ENCODE data around the gene UTF1. TPM values are rescaled to one million over a fixed set of nuclear protein-coding genes. Genes with fewer than 3 reads are reported as not detected.

The UTF1 gene
- total RNA-seq, 1 donor from 2014 or later: not detected

GRCh38 chr10:133224756-133225372, 5.2 kb upstream of the UTF1 start:
- Mint-ChIP-seq H3K36me3 (no peaks in the 10 kb centered on the region), H3K9me3 (peaks cover 7% of the 10 kb centered on the region), H3K27me3 (ENCODE audit: insufficient read depth, low read depth) (peaks cover 42% of the 10 kb centered on the region), H3K4me1 (peaks cover 12% of the 10 kb centered on the region), H3K4me3 (no peak overlapping the region), H3K27ac (no peak overlapping the region)
- Histone ChIP-seq H3K9ac (no peak overlapping the region), H2AFZ (replicated peaks) (no peak overlapping the region), H3K4me1 (peaks cover 7% of the 10 kb centered on the region), H4K20me1 (ENCODE audit: low read depth) (no peaks in the 10 kb centered on the region), H3K79me2 (ENCODE audit: low read depth) (no peaks in the 10 kb centered on the region), H3K27me3 (peaks cover 45% of the 10 kb centered on the region), H3K36me3 (no peaks in the 10 kb centered on the region), H3F3A (ENCODE audit: low read depth) (peaks cover 9% of the 10 kb centered on the region), H3K4me3 (no peak overlapping the region), H3K4me2 (no peak overlapping the region), H3K27ac (no peak overlapping the region), H3K9me3 (ENCODE audit: low read depth) (no peaks in the 10 kb centered on the region)
- no peak for TF ChIP-seq EZH2 (IDR thresholded peaks at IDR 0.05)
- no peak for TF ChIP-seq EZH2phosphoT487 (IDR thresholded peaks at IDR 0.05)
- no peak for TF ChIP-seq CTCF (IDR thresholded peaks at IDR 0.05)
- DNase-seq (ENCODE audit: low spot score): no peak

GRCh38 chr10:133225707-133226191, 4.3 kb upstream of the UTF1 start:
- Histone ChIP-seq H3K4me3 (no peak overlapping the region), H3K36me3 (no peaks in the 10 kb centered on the region), H3K27me3 (peaks cover 51% of the 10 kb centered on the region), H3K4me1 (peaks cover 7% of the 10 kb centered on the region), H3K79me2 (ENCODE audit: low read depth) (no peaks in the 10 kb centered on the region), H3F3A (ENCODE audit: low read depth) (peaks cover 8% of the 10 kb centered on the region), H2AFZ (replicated peaks) (no peak overlapping the region), H4K20me1 (ENCODE audit: low read depth) (no peaks in the 10 kb centered on the region), H3K4me2 (no peak overlapping the region), H3K9me3 (ENCODE audit: low read depth) (no peaks in the 10 kb centered on the region), H3K27ac (no peak overlapping the region), H3K9ac (no peak overlapping the region)
- Mint-ChIP-seq H3K9me3 (peaks cover 7% of the 10 kb centered on the region), H3K27me3 (ENCODE audit: insufficient read depth, low read depth) (peaks cover 41% of the 10 kb centered on the region), H3K27ac (peak overlapping the region; percentile 76), H3K4me1 (peaks cover 12% of the 10 kb centered on the region), H3K4me3 (peak overlapping the region; percentile 43), H3K36me3 (no peaks in the 10 kb centered on the region)
- TF ChIP-seq EZH2 (IDR thresholded peaks at IDR 0.05): no peak
- no peak for DNase-seq (ENCODE audit: low spot score)

GRCh38 chr10:133226251-133226808, 3.7 kb upstream of the UTF1 start:
- Histone ChIP-seq H3K4me2 (no peak overlapping the region), H2AFZ (replicated peaks) (no peak overlapping the region), H3K36me3 (no peaks in the 10 kb centered on the region), H3K27ac (no peak overlapping the region), H3F3A (ENCODE audit: low read depth) (peaks cover 8% of the 10 kb centered on the region), H3K27me3 (peaks cover 52% of the 10 kb centered on the region), H3K9ac (no peak overlapping the region), H3K79me2 (ENCODE audit: low read depth) (no peaks in the 10 kb centered on the region), H4K20me1 (ENCODE audit: low read depth) (peaks cover 3% of the 10 kb centered on the region), H3K4me3 (no peak overlapping the region), H3K4me1 (peaks cover 9% of the 10 kb centered on the region), H3K9me3 (ENCODE audit: low read depth) (no peaks in the 10 kb centered on the region)
- peaks cover 7% of the 10 kb centered on the region for H3K9me3 Mint-ChIP-seq
- peak overlapping the region; percentile 43 for H3K4me3 Mint-ChIP-seq
- peaks cover 13% of the 10 kb centered on the region for H3K4me1 Mint-ChIP-seq
- no peak for DNase-seq (ENCODE audit: low spot score)
- H3K27me3 Mint-ChIP-seq (ENCODE audit: insufficient read depth, low read depth): peaks cover 39% of the 10 kb centered on the region
- no peaks in the 10 kb centered on the region for H3K36me3 Mint-ChIP-seq
- H3K27ac Mint-ChIP-seq: peak overlapping the region; percentile 76
- no peak for TF ChIP-seq EZH2 (IDR thresholded peaks at IDR 0.05)
- no peak for TF ChIP-seq EZH2phosphoT487 (IDR thresholded peaks at IDR 0.05)
- peak; percentile 8 for TF ChIP-seq CTCF (IDR thresholded peaks at IDR 0.05)

GRCh38 chr10:133227256-133227655, 2.8 kb upstream of the UTF1 start:
- no peak overlapping the region for H3K27ac ChIP-seq
- Mint-ChIP-seq H3K4me3 (no peak overlapping the region), H3K27me3 (ENCODE audit: insufficient read depth, low read depth) (peaks cover 41% of the 10 kb centered on the region), H3K36me3 (no peaks in the 10 kb centered on the region), H3K27ac (no peak overlapping the region), H3K4me1 (peaks cover 15% of the 10 kb centered on the region), H3K9me3 (peaks cover 9% of the 10 kb centered on the region)
- no peak overlapping the region for H3K4me3 ChIP-seq
- no peak overlapping the region for H3K4me2 ChIP-seq
- H3F3A ChIP-seq (ENCODE audit: low read depth): peaks cover 8% of the 10 kb centered on the region
- no peak for TF ChIP-seq CTCF (IDR thresholded peaks at IDR 0.05)
- TF ChIP-seq EZH2phosphoT487 (IDR thresholded peaks at IDR 0.05): no peak
- TF ChIP-seq EZH2 (IDR thresholded peaks at IDR 0.05): no peak
- H3K36me3 ChIP-seq: no peaks in the 10 kb centered on the region
- no peak for DNase-seq (ENCODE audit: low spot score)
- H2AFZ ChIP-seq (replicated peaks): no peak overlapping the region
- peaks cover 12% of the 10 kb centered on the region for H4K20me1 ChIP-seq (ENCODE audit: low read depth)
- no peaks in the 10 kb centered on the region for H3K79me2 ChIP-seq (ENCODE audit: low read depth)
- no peaks in the 10 kb centered on the region for H3K9me3 ChIP-seq (ENCODE audit: low read depth)
- peaks cover 13% of the 10 kb centered on the region for H3K4me1 ChIP-seq
- H3K9ac ChIP-seq: no peak overlapping the region
- peaks cover 61% of the 10 kb centered on the region for H3K27me3 ChIP-seq
